HepG2 (cell line): Measurements from ENCODE around the gene CIAO3. TPM values are rescaled to one million over a fixed set of nuclear protein-coding genes. Genes with fewer than 3 reads are reported as not detected.

ENCODE experiments used
- CEBPZ ChIP-seq: IDR thresholded peaks from 2 replicates; pipeline ENCODE4 v1.6.1; 2012; ENCODE audit warnings: low read length, improper control_type of control experiment
- ELF3 ChIP-seq: IDR thresholded peaks from 2 replicates; pipeline ENCODE4 v1.6.1; 2016; ENCODE audit warnings: missing genetic modification reagents, missing compliant biosample characterization
- HNRNPH1 ChIP-seq: fragments of 200-400 bp; formaldehyde crosslinking; optimal IDR thresholded peaks from 2 replicates; pipeline ENCODE3; 2017; ENCODE audit warnings: mild to moderate bottlenecking, low read depth, low read length
- HOXA3 ChIP-seq: sonication (generic); formaldehyde crosslinking; IDR thresholded peaks from 2 replicates; pipeline ENCODE4 v1.5.0; 2020; ENCODE audit warnings: missing genetic modification reagents
- MIER2 ChIP-seq: IDR thresholded peaks from 2 replicates; pipeline ENCODE4 v1.6.1; 2016; ENCODE audit warnings: missing biosample characterization, missing genetic modification reagents
- MYC ChIP-seq: sonication (generic); formaldehyde crosslinking; IDR thresholded peaks from 2 replicates; pipeline ENCODE4 v1.9.0; 2021; ENCODE audit warnings: missing genetic modification reagents, borderline replicate concordance
- PHB2 ChIP-seq: fragments of 450-650 bp; IDR thresholded peaks from 2 replicates; pipeline ENCODE4 v1.6.1; 2018; ENCODE audit not compliant: partially characterized antibody
- RORA ChIP-seq: sonication (generic); formaldehyde crosslinking; IDR thresholded peaks from 2 replicates; pipeline ENCODE4 v1.5.0; 2020; ENCODE audit warnings: mild to moderate bottlenecking, missing genetic modification reagents, moderate library complexity
- SRF ChIP-seq: IDR thresholded peaks from 2 replicates; pipeline ENCODE4 v1.6.1; 2011; ENCODE audit warnings: mild to moderate bottlenecking, low read depth, low read length, moderate library complexity
- TIGD3 ChIP-seq: sonication (generic); formaldehyde crosslinking; IDR thresholded peaks from 2 replicates; pipeline ENCODE4 v1.5.1; 2020; ENCODE audit warnings: mild to moderate bottlenecking, missing genetic modification reagents, borderline replicate concordance
- ZNF12 ChIP-seq: sonication (generic); formaldehyde crosslinking; IDR thresholded peaks from 2 replicates; pipeline ENCODE4 v1.5.0; 2020; ENCODE audit warnings: missing genetic modification reagents
- ZNF260 ChIP-seq: sonication (generic); formaldehyde crosslinking; IDR thresholded peaks from 2 replicates; pipeline ENCODE4 v1.4.0; 2020; ENCODE audit warnings: missing genetic modification reagents, low read depth, mild to moderate bottlenecking, borderline replicate concordance
- ZNF317 ChIP-seq: sonication (generic); formaldehyde crosslinking; IDR thresholded peaks from 2 replicates; pipeline ENCODE4 v1.5.0; 2020; ENCODE audit warnings: mild to moderate bottlenecking, missing genetic modification reagents
- ZNF574 ChIP-seq: sonication (generic); formaldehyde crosslinking; IDR thresholded peaks from 2 replicates; pipeline ENCODE4 v1.4.0; 2020; ENCODE audit warnings: missing genetic modification reagents
- ZNF687 ChIP-seq: sonication (generic); formaldehyde crosslinking; IDR thresholded peaks from 2 replicates; pipeline ENCODE4 v1.5.1; 2020; ENCODE audit warnings: mild to moderate bottlenecking, missing genetic modification reagents, moderate library complexity
- ZNF709 ChIP-seq: sonication (generic); formaldehyde crosslinking; IDR thresholded peaks from 2 replicates; pipeline ENCODE4 v1.5.0; 2020; ENCODE audit warnings: mild to moderate bottlenecking, missing genetic modification reagents
- ZNF737 ChIP-seq: sonication (generic); formaldehyde crosslinking; IDR thresholded peaks from 2 replicates; pipeline ENCODE4 v1.5.0; 2020; ENCODE audit warnings: missing genetic modification reagents, mild to moderate bottlenecking, borderline replicate concordance
- ZNF768 ChIP-seq: sonication (generic); formaldehyde crosslinking; IDR thresholded peaks from 2 replicates; pipeline ENCODE4 v1.4.0; 2020; ENCODE audit warnings: missing genetic modification reagents
- polyA plus RNA-seq, 8 experiments: library from polyadenylated mRNA; depleted of rRNA in 3 of 8; stranded (reverse) in 7 of 8; unstranded in 1 of 8; fragments of >200 nt; fragmentation: Illumina TruSeq in 4 of 8; extraction: Trizol in 4 of 8; gene quantifications; 2 replicates each; pipeline versions ENCODE4 v1.2.1 to v1.2.3, GENCODE V29; 2011 to 2016; ENCODE audit warnings: low read depth in 4 of 8, missing spikeins in 1 of 8, mixed read lengths in 1 of 8; ENCODE audit not compliant: insufficient read depth in 1 of 8
- total RNA-seq, 5 experiments: library from RNA; depleted of rRNA; stranded (reverse); fragments of >200 nt; fragmentation: Illumina TruSeq; extraction: Trizol; gene quantifications; 2 replicates each; pipeline ENCODE4 v1.2.3, GENCODE V29; 2016; ENCODE audit warnings: low read depth in 1 of 5

CIAO3 gene
- total and polyA plus RNA-seq, 2 of the 13 experiments (the other 11 are each of a cell fraction or from before 2014, with no cell fraction given) = 21.7 to 25.0 TPM

- no peak for TF ChIP-seq ZNF737 (CRISPR knock-in tag)
- TF ChIP-seq SRF = no peak
- peak; percentile 73 for TF ChIP-seq ZNF687
- TF ChIP-seq ZNF574 = peak; percentile 83
- no peak for TF ChIP-seq ZNF12
- no peak for TF ChIP-seq MIER2 (CRISPR knock-in tag)
- no peak for TF ChIP-seq CEBPZ
- no peak for TF ChIP-seq PHB2
- TF ChIP-seq ZNF317 (CRISPR knock-in tag) = 0 out of 2 replicates have a peak, but pooled peaks have one; percentile 47
- peak; percentile 27; the same call in 1 of the 2 replicates for TF ChIP-seq ZNF768 (CRISPR knock-in tag)
- 0 out of 2 replicates have a peak, but pooled peaks have one; percentile 5 for TF ChIP-seq ZNF709 (CRISPR knock-in tag)
- peak; percentile 53; the same call in 1 of the 2 replicates for TF ChIP-seq HOXA3 (CRISPR knock-in tag)
- TF ChIP-seq TIGD3 (CRISPR knock-in tag) = no peak
- TF ChIP-seq HNRNPH1 = no peak
- TF ChIP-seq MYC (CRISPR knock-in tag) = peak; percentile 51; the same call in 1 of the 2 replicates
- no peak for TF ChIP-seq ELF3
- TF ChIP-seq ZNF260 (CRISPR knock-in tag) = no peak
- TF ChIP-seq RORA (CRISPR knock-in tag) = no peak
Measured at GRCh38 chr16:680967-681745, 59.6 kb downstream of the CIAO3 start (continued).
